ENCODE measurements around the gene SH3RF3. TPM values are rescaled to one million over a fixed set of nuclear protein-coding genes. Genes with fewer than 3 reads are reported as not detected.

Gene SH3RF3
- total and polyA plus RNA-seq, 2 of the 13 experiments (the other 11 are each of a cell fraction or from before 2014, with no cell fraction given), result 0.04 TPM; not detected in 1

- ATAC-seq (no peak), FAIRE-seq (no peak), DNase-seq (ENCODE audit: low spot score) (no peak)
- Histone ChIP-seq H3K27ac (ENCODE audit: extremely low read length, insufficient read depth, low read length) (no peak overlapping the region), H3K9me3 (ENCODE audit: low read length) (no peaks in the 10 kb centered on the region), H2AFZ (ENCODE audit: low read length) (no peak overlapping the region), H3K9ac (ENCODE audit: insufficient read depth, low read depth, low read length) (no peak overlapping the region), H3K4me2 (ENCODE audit: low read depth, low read length) (no peak overlapping the region), H3K4me3 (replicated peaks in 1 of 3; ENCODE audit: insufficient read depth in 1 of 3, low read depth in 2 of 3, low read length in 3 of 3) (no peak overlapping the region), H3K27me3 (ENCODE audit: control insufficient read depth in 1 of 2, insufficient read depth in 2 of 2, low read length in 2 of 2) (peaks cover 0 to 5% of the 10 kb centered on the region in 2 experiments; a peak in 2 of 5 replicates), H4K20me1 (ENCODE audit: insufficient read depth, low read length) (no peaks in the 10 kb centered on the region), H3K79me2 (ENCODE audit: insufficient read depth, low read length) (no peaks in the 10 kb centered on the region), H3K36me3 (replicated peaks in 1 of 2; ENCODE audit: control insufficient read depth in 1 of 2, insufficient read depth in 2 of 2, low read length in 2 of 2) (no peaks in the 10 kb centered on the region), H3K4me1 (ENCODE audit: insufficient read depth, low read length) (no peaks in the 10 kb centered on the region)
- intact Hi-C loops (cut with micrococcal nuclease; ENCODE audit: unreplicated experiment) (no loop called here), in situ Hi-C loops (cut with HindIII; ENCODE audit: extremely low pct_ligation_motif_present, low pct_unique_long_range_greater_than_20kb) (no loop called here)
- 10% methylated on average over 3 of the region's 3 CpGs for WGBS (ENCODE audit: low lambda C conversion rate)
- ChIA-PET CTCF (ENCODE audit: low intra/inter-chr PET ratio, low total read pairs) (no interaction called here), POLR2A (no interaction called here)
- TF ChIP-seq TAF15 (IDR thresholded peaks at IDR 0.05; ENCODE audit: low read depth, low read length, poor library complexity, severe bottlenecking) (no peak), ZBTB7A (CRISPR knock-in tag; IDR thresholded peaks at IDR 0.05) (no peak), GATA4 (IDR thresholded peaks at IDR 0.05; ENCODE audit: borderline replicate concordance, low read depth) (no peak), FOXO1 (CRISPR knock-in tag; IDR thresholded peaks at IDR 0.05) (no peak), PHF20 (CRISPR knock-in tag; IDR thresholded peaks at IDR 0.05) (no peak), ZNF33A (CRISPR knock-in tag; IDR thresholded peaks at IDR 0.05; ENCODE audit: borderline replicate concordance) (no peak), SOX6 (IDR thresholded peaks at IDR 0.05) (no peak), SOX6 (CRISPR knock-in tag; IDR thresholded peaks at IDR 0.05) (no peak), ARNTL (CRISPR knock-in tag; IDR thresholded peaks at IDR 0.05) (no peak), ZNF703 (CRISPR knock-in tag; IDR thresholded peaks at IDR 0.05; ENCODE audit: borderline replicate concordance) (no peak), ZNF275 (CRISPR knock-in tag; IDR thresholded peaks at IDR 0.05; ENCODE audit: borderline replicate concordance) (no peak), ZNF816 (CRISPR knock-in tag; IDR thresholded peaks at IDR 0.05; ENCODE audit: borderline replicate concordance) (no peak), ZNF615 (CRISPR knock-in tag; IDR thresholded peaks at IDR 0.05; ENCODE audit: borderline replicate concordance) (no peak), NFKBIZ (CRISPR knock-in tag; IDR thresholded peaks at IDR 0.05) (no peak), TBL1XR1 (IDR thresholded peaks at IDR 0.05; ENCODE audit: borderline replicate concordance, low read length, partially characterized antibody) (no peak), PRDM15 (CRISPR knock-in tag; IDR thresholded peaks at IDR 0.05) (no peak), ZSCAN20 (CRISPR knock-in tag; IDR thresholded peaks at IDR 0.05; ENCODE audit: borderline replicate concordance) (no peak)
- no TSS peak for BruUV-seq (replicated peaks)
Measured at GRCh38 chr2:109300582-109300981, 171.6 kb downstream of the SH3RF3 start.
